Activated CD4-positive, alpha-beta T cell treated with anti-CD3 and anti-CD28 coated beads, Interleukin-2, amount 10 ng/mL, durations not matched to agents 24 days and 14 days (primary cell): ENCODE results near the gene KCNE2. TPM values are rescaled to one million over a fixed set of nuclear protein-coding genes. Genes with fewer than 3 reads are reported as not detected.
"Not testable (repeated sequence)": the region's sequence is repeated elsewhere in the genome, so short reads cannot be mapped to it uniquely, and the experiment has no call there.

Source experiments
- DNase-seq: peaks from one replicate; pipeline ENCODE4 v3.0.0; 2022
- H3K27ac Mint-ChIP-seq: one replicate; pipeline ENCODE4 v1.8.0; 2022; ENCODE audit warnings: mild to moderate bottlenecking, mixed read lengths
- H3K27me3 Mint-ChIP-seq: one replicate; pipeline ENCODE4 v1.8.0; 2022; ENCODE audit warnings: mixed read lengths
- H3K36me3 Mint-ChIP-seq: one replicate; pipeline ENCODE4 v1.8.0; 2022; ENCODE audit warnings: low read depth, mild to moderate bottlenecking, mixed read lengths
- H3K4me1 Mint-ChIP-seq: one replicate; pipeline ENCODE4 v1.8.0; 2021; ENCODE audit warnings: mixed read lengths
- H3K4me3 Mint-ChIP-seq: one replicate; pipeline ENCODE4 v1.8.0; 2022; ENCODE audit warnings: mild to moderate bottlenecking, moderate library complexity, mixed read lengths
- H3K9me3 Mint-ChIP-seq: one replicate; pipeline ENCODE4 v1.8.0; 2021; ENCODE audit warnings: mixed read lengths
- intact Hi-C: fragments of 100-400 bp; cut with micrococcal nuclease; formaldehyde crosslinking; loops from one replicate; pipeline ENCODE4 v1.15.1; 2023
- total RNA-seq: library from RNA; stranded (reverse); gene quantifications from 2 replicates; pipeline ENCODE4 v1.2.3, GENCODE V29; 2022

The KCNE2 gene
- total RNA-seq, 1 donor from 2014 or later: not detected

DNA sequence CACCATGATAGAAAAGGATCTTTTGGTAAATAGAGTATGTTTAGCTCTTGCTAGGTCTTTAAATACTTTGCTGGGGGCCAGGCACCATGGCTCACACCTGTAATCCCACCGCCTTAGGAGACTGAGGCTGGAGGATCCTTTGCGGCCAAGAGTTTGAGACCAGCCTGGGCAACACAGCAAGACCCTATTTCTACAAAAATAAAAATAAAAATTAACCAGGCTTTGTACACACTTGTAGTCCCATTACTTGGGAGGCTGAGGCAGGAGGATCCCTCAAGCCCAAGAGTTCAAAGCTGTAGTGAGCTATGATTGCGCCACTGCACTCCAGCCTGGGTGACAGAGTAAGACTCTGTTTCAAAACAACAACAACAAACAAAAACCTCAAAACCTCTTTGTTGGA lies 1.1 kb upstream of the KCNE2 start:
- H3K4me1 Mint-ChIP-seq: peaks cover 7% of the 10 kb centered on the region
- no peak overlapping the region for H3K4me3 Mint-ChIP-seq
- H3K27me3 Mint-ChIP-seq: peaks cover 24% of the 10 kb centered on the region
- no peaks in the 10 kb centered on the region for H3K9me3 Mint-ChIP-seq
- H3K36me3 Mint-ChIP-seq: no peaks in the 10 kb centered on the region
- intact Hi-C loops: no loop called here
- H3K27ac Mint-ChIP-seq: no peak overlapping the region
- DNase-seq: no peak

DNA sequence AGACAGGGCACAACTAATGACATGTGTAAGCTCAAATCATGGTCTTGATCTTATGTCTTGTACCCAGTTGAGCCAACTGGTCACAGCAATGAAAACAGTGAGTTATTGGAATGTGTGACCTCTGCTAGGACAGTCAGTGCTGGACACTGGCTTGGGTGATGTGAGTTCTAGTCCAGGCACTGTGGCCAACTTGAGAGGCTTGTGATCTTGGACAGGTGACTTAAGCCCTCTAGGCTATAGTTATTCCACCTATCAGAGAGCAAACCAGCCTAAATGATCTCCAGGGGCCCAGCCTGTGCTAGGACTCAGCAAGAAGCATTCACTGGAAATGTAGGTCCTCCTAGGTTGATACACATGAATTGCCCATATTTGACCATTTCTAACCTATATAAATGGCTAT lies 1.1 kb downstream of the KCNE2 start:
- intact Hi-C loops: no loop called here
- H3K27ac Mint-ChIP-seq: no peak overlapping the region
- no peaks in the 10 kb centered on the region for H3K9me3 Mint-ChIP-seq
- peaks cover 23% of the 10 kb centered on the region for H3K27me3 Mint-ChIP-seq
- H3K36me3 Mint-ChIP-seq: no peaks in the 10 kb centered on the region
- peaks cover 7% of the 10 kb centered on the region for H3K4me1 Mint-ChIP-seq
- no peak for DNase-seq
- no peak overlapping the region for H3K4me3 Mint-ChIP-seq

DNA sequence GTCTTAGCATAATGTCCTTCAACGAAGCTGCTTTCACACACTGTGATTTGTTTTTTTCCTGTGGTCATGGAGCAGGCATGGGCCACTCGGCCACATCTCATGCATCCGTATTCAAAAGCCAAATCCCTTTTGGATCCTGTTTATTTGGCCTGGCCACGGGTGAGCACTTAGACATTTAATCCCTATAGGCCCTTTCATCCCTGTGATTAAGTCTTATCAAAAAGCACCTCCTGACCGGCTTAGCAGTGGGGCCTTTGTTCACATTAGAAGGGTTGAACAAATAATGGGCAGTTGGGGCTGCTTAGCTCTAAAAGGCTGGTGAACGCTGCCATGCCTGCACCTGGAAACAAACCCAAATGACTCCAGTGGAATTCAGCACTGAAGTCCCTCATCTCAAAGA lies 2.0 kb downstream of the KCNE2 start:
- no peaks in the 10 kb centered on the region for H3K9me3 Mint-ChIP-seq
- H3K36me3 Mint-ChIP-seq: no peaks in the 10 kb centered on the region
- no peak for DNase-seq
- H3K27ac Mint-ChIP-seq: no peak overlapping the region
- no peak overlapping the region for H3K4me3 Mint-ChIP-seq
- H3K4me1 Mint-ChIP-seq: peaks cover 7% of the 10 kb centered on the region
- intact Hi-C loops: no loop called here
- H3K27me3 Mint-ChIP-seq: peaks cover 26% of the 10 kb centered on the region

DNA sequence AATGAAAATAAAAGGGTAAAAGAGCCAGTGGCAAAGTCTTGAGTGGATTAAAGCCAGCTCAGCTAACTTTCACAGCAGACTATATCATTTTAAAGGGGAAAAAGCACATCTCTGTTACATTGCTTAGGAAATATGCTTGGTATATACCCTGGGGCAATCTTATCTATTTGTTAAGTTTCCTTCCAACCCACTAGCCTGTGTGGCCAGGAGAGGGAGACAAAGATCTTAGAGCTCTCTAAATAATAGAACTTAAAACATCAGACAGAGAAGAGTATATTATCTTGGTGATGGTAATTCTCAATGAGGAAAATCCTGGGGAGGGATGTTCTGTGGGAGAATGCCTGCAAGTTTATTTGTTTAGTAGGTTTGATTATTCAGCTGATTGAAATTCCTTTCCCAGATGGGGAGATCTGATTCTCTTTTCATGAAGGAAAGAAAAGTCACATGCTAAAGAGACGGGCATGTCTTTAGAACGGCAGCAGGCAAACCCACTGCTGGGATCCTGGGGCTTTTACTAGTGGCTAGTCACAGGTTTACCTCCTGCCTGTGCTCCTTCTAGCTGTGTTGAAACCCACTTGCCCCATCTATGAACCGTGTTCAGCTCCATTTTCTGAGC lies 3.6 kb downstream of the KCNE2 start:
- Mint-ChIP-seq H3K27ac (no peak overlapping the region), H3K4me3 (no peak overlapping the region), H3K36me3 (no peaks in the 10 kb centered on the region), H3K27me3 (peaks cover 24% of the 10 kb centered on the region), H3K4me1 (no peaks in the 10 kb centered on the region), H3K9me3 (no peaks in the 10 kb centered on the region)
- intact Hi-C loops: no loop called here
- peak; percentile 81 for DNase-seq

DNA sequence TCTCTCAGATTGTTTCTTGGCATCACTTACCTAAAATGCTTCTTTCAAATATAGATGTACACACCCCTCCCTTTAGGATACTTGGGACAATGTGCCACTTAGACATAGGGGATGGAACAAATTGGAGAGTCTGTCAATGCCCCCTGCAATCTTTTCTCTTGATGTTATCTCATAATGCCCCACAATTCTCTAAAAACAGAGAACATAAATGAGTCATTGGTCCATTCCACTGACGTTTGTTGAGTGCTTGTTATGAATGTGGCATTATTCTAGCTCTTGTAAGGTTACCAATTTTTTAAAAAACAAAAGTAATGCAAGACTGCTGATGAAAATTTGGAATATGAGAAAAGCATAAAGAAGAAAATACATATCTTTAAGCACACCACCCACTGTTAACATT lies 5.9 kb downstream of the KCNE2 start:
- Mint-ChIP-seq H3K36me3 (no peaks in the 10 kb centered on the region), H3K27ac (no peak overlapping the region), H3K27me3 (peaks cover 19% of the 10 kb centered on the region), H3K9me3 (no peaks in the 10 kb centered on the region), H3K4me3 (no peak overlapping the region), H3K4me1 (no peaks in the 10 kb centered on the region)
- intact Hi-C loops: no loop called here
- DNase-seq: no peak

DNA sequence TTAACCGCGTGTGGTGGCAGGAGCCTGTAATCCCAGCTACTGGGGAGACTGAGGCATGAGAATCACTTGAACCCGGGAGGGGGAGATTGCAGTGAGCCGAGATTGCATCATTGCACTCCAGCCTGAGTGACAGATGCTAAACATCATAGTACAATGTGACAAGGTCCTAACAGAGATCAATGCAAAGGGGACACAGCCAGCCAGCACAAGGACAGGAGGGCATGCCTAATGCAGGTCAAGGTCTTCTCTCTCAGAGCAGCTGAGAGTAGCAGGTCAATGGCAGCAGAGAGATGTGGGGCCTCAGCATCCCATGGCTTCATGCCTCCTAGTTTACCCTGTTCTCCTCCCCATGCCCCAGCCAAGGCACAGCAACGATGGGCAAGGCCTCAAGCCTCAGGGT lies 8.5 kb downstream of the KCNE2 start:
- peaks cover 19% of the 10 kb centered on the region for H3K27me3 Mint-ChIP-seq
- H3K27ac Mint-ChIP-seq: no peak overlapping the region
- intact Hi-C loops: no loop called here
- H3K9me3 Mint-ChIP-seq: no peaks in the 10 kb centered on the region
- peak; percentile 53 for DNase-seq
- no peaks in the 10 kb centered on the region for H3K36me3 Mint-ChIP-seq
- no peak overlapping the region for H3K4me3 Mint-ChIP-seq
- no peaks in the 10 kb centered on the region for H3K4me1 Mint-ChIP-seq

DNA sequence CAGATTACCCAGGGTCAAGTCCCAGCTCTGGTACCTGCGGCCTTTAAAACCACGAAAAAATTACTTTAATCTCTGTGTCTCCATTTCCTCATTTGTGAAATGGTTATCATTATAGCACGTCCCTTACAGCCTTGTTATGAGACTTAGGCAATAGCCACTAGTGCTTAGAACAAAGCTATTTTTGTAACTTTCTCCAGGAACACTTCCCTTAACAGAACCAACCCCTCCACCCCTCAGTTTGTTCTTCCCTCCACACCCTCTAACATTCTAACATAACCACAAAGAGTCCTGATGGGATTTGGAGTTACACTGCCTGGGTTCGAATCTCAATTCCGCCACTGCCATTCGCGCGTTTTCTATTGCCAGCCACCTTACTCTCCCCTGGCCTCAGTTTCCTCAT lies 10.7 kb downstream of the KCNE2 start:
- intact Hi-C loops, H3K27ac Mint-ChIP-seq, H3K4me1 Mint-ChIP-seq: not testable (repeated sequence)

DNA sequence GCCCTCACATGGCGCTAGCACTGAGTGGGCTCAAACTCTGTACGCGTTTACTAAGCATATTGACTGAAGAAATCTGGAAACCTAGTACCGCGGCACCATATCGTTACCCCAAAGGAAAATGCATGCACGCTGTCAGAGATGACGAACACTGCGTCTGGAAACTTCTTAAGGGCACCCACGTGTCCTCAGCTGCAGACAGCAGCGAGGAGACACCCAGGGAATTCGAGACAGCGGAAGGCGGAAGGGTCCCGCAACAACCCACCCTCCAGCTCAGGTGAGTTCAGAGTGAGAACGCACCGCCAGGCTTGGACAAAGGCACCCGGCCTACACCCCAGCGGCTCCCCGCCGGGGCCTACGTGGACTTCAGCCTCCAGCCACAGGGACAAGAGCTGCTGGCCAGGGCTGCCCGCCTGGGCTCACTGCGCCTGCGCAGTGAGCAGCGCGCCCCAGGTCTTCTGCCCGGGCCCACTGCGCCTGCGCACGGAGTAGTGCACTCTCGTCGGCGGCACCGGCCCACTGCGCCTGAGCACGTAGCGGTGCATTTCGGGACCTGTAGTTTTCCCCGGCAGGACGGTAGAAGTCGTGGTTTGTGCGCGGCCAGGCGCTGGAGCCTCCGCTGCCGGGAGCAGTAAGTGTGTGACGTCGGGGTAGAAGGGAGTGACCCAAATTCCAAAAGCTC lies 11.3 kb downstream of the KCNE2 start, which contains the start of gene SMIM11:
Gene SMIM11, plus strand, starts transcription at position 568 of the 679 bp plus-strand sequence. CDS start 3,998 bp downstream, outside the sequence.
- DNase-seq, H3K27me3 Mint-ChIP-seq, H3K27ac Mint-ChIP-seq, intact Hi-C loops, H3K4me3 Mint-ChIP-seq, H3K4me1 Mint-ChIP-seq, H3K9me3 Mint-ChIP-seq, H3K36me3 Mint-ChIP-seq: not testable (repeated sequence)

More for the DNA sequence above, 10.7 kb downstream of the KCNE2 start:
- DNase-seq, H3K36me3 Mint-ChIP-seq, H3K9me3 Mint-ChIP-seq, H3K4me3 Mint-ChIP-seq, H3K27me3 Mint-ChIP-seq: not testable (repeated sequence)

DNA sequence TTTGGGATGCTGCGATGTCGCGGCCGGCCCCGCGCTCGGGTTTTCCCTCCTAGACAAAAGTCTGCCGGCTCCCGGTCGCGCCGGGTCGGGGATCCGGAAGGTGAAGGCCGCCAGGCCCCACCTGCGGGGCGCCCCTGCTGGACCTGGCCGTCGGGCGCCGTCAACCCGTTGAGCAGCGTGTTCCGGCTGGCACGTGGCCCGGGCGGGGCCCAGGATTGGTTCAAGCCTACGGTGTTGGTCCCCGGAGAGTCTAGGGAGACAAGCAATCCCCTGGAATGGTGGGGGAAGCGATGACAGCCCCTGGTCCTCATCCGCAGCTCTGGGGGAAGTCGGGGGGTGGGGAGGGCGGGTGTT lies 11.8 kb downstream of the KCNE2 start:
- H3K27ac Mint-ChIP-seq, H3K4me1 Mint-ChIP-seq, H3K4me3 Mint-ChIP-seq, H3K9me3 Mint-ChIP-seq, H3K27me3 Mint-ChIP-seq, H3K36me3 Mint-ChIP-seq, intact Hi-C loops, DNase-seq: not testable (repeated sequence)

DNA sequence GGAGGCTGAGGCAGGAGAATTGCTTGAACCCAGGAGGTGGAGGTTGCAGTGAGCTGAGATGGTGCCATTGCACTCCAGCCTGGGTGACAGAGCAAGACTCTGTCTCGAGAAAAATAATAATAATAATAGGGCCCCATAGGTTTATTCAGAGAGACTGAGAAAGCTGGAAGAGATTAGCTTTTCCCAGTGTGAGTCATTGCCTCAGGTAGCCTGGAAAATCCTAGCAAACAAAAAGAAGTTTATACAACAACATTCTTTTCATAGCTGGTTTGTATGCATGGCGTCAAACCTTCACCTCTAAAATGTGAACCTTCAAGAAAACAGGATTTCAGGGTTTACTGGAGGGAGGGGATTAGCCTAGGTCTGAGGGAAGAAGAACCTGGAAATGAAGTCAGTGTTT lies 19.3 kb downstream of the KCNE2 start:
- H3K27me3 Mint-ChIP-seq, H3K9me3 Mint-ChIP-seq, intact Hi-C loops, H3K4me3 Mint-ChIP-seq, H3K36me3 Mint-ChIP-seq, H3K4me1 Mint-ChIP-seq, H3K27ac Mint-ChIP-seq, DNase-seq: not testable (repeated sequence)

DNA sequence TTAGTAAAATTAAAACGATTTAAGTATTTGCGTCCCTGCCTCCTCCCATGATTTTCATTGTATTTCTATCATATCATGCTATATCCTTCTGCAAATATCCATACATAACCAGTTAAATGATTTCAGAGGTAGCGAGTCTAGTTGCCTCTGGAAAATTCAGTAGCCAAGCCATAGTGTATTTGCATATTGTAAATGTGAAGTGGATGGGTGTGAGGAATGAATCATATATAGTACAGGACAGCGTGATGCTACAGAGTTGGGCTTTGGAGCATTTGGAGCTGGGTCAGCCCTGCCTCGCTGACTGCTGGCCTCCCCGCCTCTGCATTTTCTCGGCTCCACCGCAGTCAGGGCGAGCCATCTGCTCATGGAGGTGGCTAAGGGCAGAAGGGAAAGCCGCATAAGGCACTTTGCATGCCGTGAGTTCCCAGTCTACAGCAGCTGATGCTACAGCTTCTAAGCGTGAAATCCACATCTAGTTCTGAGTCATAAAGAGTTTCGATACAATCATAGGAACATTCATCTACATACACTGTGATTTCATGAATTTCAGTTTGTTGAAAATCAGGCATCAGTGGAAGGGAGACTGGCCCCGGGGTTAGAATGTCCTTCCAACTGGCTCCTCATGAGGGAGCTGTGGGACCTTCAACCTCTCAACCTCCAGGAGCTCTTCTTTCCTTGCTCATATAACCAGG lies 20.1 kb downstream of the KCNE2 start:
- H3K27me3 Mint-ChIP-seq, H3K36me3 Mint-ChIP-seq, H3K4me1 Mint-ChIP-seq, DNase-seq, H3K9me3 Mint-ChIP-seq, H3K27ac Mint-ChIP-seq, H3K4me3 Mint-ChIP-seq, intact Hi-C loops: not testable (repeated sequence)

DNA sequence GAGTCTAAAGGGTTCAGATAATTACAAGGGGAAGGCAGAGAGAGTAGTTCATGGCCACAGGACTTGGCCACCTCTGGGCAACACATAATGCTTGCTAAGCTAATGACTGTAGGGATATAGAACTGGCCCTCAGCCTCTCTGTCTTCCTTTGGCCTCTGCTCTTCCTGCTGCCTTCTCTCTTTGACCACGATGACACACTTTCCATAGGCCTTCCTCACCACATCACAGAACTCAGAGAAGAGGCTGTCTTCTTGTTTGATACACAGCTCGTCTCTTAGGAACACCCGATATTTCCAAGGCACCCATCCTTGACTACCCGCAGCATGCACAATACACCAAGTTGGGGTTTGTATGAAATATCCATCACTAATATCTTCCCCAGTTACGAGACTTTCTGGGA lies 36.7 kb downstream of the KCNE2 start:
- H3K9me3 Mint-ChIP-seq, H3K27me3 Mint-ChIP-seq, H3K27ac Mint-ChIP-seq, DNase-seq, H3K36me3 Mint-ChIP-seq, H3K4me3 Mint-ChIP-seq, H3K4me1 Mint-ChIP-seq, intact Hi-C loops: not testable (repeated sequence)

DNA sequence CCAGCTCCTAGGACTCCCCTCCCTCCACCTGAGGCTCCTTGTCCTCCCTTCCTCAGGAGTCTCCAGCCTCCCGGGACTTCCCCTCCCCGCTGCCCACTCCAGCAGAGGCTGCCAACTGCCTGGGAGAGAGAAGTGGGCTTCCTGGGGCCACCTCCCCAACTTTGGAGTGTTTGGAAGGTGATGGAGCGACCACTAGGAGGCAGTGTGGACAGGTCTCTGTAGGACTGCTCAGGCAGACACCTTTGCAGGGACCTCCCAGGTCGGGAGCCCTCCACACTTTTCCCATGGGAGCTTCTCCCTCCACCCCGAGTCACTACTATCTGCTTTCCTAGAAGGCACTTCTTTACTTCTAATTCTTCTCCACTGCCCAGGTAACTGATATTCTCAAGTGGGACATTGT lies 40.9 kb downstream of the KCNE2 start:
- H3K27ac Mint-ChIP-seq, DNase-seq, H3K9me3 Mint-ChIP-seq, intact Hi-C loops, H3K4me3 Mint-ChIP-seq, H3K4me1 Mint-ChIP-seq, H3K36me3 Mint-ChIP-seq, H3K27me3 Mint-ChIP-seq: not testable (repeated sequence)

DNA sequence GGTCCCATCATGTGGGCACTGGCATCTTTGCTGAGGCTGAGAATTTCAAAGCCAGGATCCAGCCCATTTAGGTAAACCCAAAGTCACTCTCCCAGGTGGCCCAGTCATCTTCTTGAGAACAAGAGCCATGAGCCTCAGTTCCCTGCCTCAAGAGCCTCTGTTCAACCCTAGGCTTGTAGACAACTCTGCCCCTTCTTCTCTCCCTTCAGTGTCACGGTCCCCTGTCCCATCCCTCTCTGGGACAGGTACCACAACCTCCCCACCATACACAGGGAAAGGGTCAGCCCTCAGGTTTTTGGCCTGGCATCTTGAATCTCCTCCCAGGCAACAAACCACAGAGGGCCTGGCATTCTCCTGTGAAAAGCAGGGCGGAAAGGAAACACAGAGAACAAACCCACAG lies 41.9 kb downstream of the KCNE2 start:
- H3K27me3 Mint-ChIP-seq, intact Hi-C loops, H3K36me3 Mint-ChIP-seq: not testable (repeated sequence)

More for the DNA sequence above, 41.9 kb downstream of the KCNE2 start:
- not testable (repeated sequence) for H3K4me3 Mint-ChIP-seq, H3K9me3 Mint-ChIP-seq, H3K27ac Mint-ChIP-seq, DNase-seq, H3K4me1 Mint-ChIP-seq
